Measurements from ENCODE around the gene COPS8.

The COPS8 gene

GRCh38 chr2:237101118-237101979 lies 15.7 kb downstream of the COPS8 start:
- DNase-seq (ENCODE audit: low read depth) = no peak

DNA sequence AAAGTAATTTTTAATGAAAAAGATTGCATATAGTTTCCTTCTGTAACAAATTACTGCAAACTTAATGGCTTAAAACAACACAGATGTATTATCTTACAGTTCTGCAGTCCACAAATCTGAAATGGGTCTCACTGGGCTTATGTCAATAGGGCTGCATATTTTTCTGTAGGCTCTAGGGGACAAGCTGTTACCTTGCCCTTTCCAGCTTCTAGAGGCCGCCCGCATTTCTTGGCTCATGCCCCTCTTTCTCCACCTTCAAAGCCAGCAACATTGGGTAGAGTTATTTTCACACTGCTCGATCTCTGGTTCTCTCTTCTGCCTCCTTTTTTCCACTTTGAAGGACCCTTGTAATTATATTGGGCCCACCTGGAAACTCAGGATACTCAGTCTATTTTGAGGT lies 16.7 kb downstream of the COPS8 start:
- DNase-seq (ENCODE audit: low read depth) = no peak

DNA sequence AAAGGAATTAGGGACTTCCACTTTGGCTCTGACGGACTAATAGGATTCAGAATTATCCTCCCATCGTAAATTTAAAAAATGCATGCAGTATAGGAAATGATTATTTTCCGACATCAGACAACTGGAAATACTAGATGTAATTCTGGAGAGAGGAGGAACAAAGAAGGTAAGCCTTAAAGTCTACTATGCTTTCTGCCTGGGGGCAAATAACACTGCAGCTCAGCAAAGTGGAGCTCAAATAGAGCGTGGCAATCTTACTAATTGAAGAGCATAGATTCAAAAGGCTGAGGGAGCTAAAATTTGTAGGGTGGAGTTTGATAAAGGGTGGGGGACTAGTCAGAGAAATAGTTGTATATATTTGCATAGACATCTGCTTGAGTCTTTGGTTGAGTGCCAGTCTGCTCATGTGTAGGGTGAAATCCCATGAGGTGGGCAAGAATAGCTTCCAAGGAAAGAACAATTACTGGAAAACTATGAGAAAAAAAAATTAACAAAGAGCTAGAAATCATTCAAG lies 23.8 kb downstream of the COPS8 start:
- DNase-seq (ENCODE audit: low read depth) = no peak

GRCh38 chr2:237113026-237113795 lies 27.5 kb downstream of the COPS8 start:
- no peak for DNase-seq (ENCODE audit: low read depth)

GRCh38 chr2:237115870-237116269 lies 30.2 kb downstream of the COPS8 start:
- no peak for DNase-seq (ENCODE audit: low read depth)

DNA sequence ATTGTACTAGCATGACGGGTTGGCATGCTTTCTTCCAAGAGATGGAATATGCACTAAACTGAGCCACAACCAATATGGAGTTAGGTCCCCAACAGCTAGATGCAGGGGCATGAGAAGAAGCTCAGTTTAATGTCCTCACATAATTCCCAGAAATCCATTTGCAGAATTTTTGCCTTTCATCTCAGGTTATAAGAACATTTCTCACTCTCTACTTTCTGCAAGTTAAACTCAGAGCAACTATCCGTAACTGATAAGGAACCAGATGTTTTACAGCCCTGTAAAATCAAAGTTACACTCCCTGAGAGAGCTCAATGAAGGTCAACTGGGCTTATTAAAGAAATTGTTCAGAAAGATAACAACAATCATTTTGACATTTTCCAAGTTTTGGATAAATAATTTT lies 30.7 kb downstream of the COPS8 start:
- DNase-seq (ENCODE audit: low read depth) = no peak

DNA sequence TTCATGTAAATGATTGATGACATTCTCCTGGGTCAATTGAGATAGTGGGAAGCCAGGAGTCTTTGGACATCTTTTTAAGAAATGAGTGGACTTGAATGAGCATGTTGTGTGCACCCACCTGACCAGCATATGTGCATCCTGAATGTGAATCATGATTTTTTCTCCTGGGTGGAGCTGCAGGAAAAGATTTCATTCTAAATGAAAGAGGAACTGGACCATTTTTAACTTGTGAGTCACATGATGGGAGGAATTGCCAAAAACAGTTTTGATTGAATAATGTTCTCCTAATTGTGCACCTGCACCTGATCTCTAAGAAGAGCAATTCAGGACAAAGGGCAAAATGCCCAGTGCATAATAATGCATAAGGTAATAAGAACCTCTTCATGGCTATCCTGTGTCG lies 32.3 kb downstream of the COPS8 start:
- no peak for DNase-seq (ENCODE audit: low read depth)

DNA sequence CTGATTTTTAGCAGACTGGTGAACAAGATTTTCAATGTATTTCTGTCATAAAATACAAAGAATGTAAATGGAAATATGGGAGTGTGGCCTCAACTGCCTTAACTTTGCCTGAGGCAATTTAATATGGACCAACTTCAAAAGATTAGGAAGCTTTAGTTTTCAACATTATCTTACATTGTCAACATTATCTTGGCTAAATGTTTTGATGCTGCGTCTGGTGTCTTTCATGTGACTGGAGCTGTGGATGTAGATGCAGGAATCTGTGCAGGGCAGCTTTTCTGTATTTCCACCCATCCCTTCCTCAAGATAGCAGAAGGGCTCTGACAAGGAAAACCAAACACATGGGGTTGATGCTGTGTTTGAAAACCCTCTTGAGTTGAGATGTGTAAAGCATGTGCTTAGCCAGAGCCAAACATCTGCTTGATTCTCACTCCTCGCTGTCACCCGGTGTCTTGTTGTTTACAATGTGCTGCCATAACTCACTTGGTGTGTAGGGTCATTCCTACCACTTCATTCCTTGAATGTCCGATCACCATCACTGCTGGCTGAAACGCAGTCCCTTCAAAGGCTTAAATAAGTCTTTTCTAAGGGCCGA lies 33.0 kb downstream of the COPS8 start:
- DNase-seq (ENCODE audit: low read depth) = no peak

DNA sequence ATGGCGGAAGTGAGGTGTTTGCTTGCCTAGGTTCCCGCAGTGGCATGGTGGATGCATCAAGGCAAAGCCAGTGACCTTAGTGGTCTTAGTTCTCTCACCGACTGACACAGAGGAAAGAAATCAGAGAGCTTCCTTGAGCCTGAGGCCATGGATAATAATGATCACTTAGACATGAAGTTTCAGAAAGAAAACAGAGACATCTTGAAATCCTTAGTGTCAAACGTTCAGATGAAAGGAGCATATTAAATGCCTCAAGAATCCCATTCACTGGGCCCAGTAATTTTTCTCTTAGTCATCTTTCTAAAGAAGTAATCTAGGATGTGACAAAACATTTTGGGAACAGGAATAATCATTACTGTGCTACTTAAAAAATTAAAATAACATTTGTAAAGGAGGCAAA lies 35.2 kb downstream of the COPS8 start:
- no peak for DNase-seq (ENCODE audit: low read depth)

- no peak for DNase-seq (ENCODE audit: low read depth)
Measured at GRCh38 chr2:237121321-237121720, 35.6 kb downstream of the COPS8 start.

- DNase-seq (ENCODE audit: low read depth) = peak; percentile 30
Measured at GRCh38 chr2:237122214-237122666, 36.6 kb downstream of the COPS8 start.

- DNase-seq (ENCODE audit: low read depth) = no peak
Measured at GRCh38 chr2:237124820-237125219, 39.1 kb downstream of the COPS8 start.

DNA sequence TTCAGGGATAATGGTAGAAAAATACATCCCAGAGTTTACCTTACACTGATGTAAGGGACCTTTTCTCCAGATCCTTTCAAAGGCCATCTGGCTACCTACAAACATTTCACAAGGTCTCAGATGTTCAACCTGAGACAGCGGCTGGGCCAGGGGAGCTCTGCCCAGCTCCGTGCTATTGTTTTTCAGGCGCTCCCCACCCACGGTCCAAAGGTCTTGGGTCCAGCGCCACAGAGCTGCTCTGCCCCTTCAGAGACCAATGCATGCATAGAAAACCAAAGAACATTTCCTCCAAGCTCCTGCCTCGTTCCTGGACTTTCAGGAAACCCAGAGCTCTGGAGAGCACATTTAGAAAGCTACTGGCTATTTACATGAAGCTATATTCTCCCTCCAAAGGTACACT lies 40.3 kb downstream of the COPS8 start:
- no peak for DNase-seq (ENCODE audit: low read depth)

DNA sequence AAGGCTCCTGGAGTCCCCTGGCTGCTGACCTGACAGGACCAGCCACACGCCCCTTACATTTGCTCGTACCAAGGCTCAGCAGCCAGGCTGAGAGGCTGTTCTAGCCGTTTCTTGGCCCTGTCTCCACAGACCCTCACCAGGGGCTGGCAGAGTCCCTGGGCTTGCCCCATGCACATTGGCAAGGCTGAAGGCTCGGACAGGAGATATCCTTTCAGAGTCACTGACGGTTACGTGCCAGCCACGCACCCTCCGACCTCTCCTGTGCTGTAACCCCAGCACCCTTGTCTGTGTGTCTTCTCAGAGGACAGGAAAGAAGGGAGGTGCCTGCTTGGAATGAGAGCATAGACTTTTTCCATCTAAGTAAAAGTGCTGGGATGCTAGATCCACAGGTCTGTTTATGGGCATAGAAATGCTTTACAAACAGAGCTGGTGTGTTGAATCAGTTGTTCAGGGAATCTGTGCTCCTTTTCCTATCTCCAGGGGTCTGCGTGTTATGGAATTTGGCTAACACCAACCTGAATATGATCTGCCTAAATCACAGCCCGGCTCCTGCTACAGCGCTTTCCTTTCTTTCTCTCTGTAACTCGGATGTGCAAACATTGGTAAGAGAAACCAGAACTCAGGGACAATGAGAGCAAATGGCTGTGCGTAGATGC lies 41.0 kb downstream of the COPS8 start:
- DNase-seq (ENCODE audit: low read depth) = no peak

DNA sequence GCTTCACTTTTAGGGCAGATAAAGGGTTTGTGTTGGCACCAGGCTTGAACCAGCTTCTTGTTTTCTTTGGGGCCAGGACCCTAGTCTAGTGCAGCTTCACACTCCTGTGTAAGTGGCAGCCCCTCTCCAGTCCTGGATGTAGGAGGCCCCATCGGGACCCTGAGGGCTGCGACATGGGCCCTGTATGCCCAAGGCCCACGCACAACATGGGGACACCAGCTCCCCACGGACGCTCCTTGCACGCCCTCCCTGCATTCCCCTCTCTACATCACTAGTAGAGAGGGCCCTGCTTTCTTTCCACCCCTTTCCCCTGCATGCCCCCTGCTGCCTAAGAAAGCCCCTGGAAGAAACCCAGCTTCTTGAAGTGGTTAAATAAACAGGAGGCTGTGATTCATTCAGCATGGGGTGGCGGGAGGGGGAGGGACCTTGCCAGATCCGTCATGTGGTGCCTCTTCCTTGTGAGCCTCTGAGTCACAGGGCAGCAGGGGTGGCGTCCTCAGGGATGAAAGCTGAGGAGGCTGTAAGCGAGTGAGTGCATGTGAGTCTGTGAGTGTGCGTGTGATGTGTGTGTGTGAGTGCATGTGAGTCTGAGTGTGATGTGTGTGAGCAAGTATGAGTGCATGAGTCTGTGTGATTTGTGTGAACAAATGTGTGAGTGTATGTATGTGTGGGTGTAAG lies 42.5 kb downstream of the COPS8 start:
- peak; percentile 95 for DNase-seq (ENCODE audit: low read depth)

- DNase-seq (ENCODE audit: low read depth) = no peak
Measured at GRCh38 chr2:237128845-237129592, 43.3 kb downstream of the COPS8 start.

DNA sequence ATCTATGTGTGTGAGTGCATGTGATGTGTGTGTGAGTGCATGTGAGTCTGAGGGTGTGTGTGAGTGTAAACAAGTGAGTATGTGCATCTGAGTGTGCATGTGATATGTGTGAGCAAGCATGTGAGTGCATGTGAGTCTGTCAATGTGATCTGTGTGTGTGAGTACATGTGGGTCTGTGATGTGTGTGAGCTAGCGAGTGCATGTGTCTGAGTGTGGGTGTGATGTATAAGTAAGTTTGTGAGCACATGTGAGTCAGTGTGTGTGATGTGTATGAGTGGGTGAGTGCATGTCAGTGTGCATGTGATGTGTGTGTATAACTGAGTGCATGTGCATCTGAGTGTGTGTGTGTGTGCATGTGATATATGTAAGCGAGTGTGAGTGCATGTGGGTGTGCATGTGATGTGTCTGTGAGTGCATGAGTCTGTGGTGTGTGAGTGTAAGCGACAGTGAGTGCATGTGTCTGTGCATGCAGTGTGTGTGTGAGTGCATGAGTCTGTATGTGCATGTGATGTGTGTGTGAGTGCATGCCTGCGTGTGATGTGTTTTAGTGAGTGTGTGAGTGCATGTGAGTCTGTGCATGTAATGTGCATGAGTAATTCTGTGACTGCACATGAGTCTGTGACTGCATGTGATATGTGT lies 44.1 kb downstream of the COPS8 start:
- no peak for DNase-seq (ENCODE audit: low read depth)

GRCh38 chr2:237130562-237131421 lies 45.1 kb downstream of the COPS8 start:
- no peak for DNase-seq (ENCODE audit: low read depth)

Data from non-pigmented ciliary epithelial cell (primary cell).